NT2/D1 (cell line): ENCODE measurements around the gene TMIE.

Experiments
- DNase-seq: peaks from one replicate; pipeline ENCODE4 v3.0.0-alpha.2; 2011; ENCODE audit warnings: low read depth, low spot score
- H3K27me3 ChIP-seq: 2 replicates; pipeline ENCODE4 v1.6.0; 2011; ENCODE audit warnings: mild to moderate bottlenecking; ENCODE audit not compliant: insufficient read length, insufficient read depth
- H3K36me3 ChIP-seq: 2 replicates; pipeline ENCODE4 v1.6.1; 2011; ENCODE audit warnings: mild to moderate bottlenecking, low read length, mixed read lengths; ENCODE audit not compliant: insufficient read depth, insufficient read length
- H3K4me1 ChIP-seq: 2 replicates; pipeline ENCODE4 v1.5.1; 2011; ENCODE audit not compliant: insufficient read depth, insufficient read length
- H3K4me3 ChIP-seq: 2 replicates; pipeline ENCODE4 v1.5.1; 2011; ENCODE audit warnings: low read depth; ENCODE audit not compliant: insufficient read length
- H3K9ac ChIP-seq: 2 replicates; pipeline ENCODE4 v1.6.0; 2011; ENCODE audit warnings: low read depth; ENCODE audit not compliant: insufficient read length
- H3K9me3 ChIP-seq: 2 replicates; pipeline ENCODE4 v1.5.1; 2011; ENCODE audit warnings: mild to moderate bottlenecking, low read length; ENCODE audit not compliant: insufficient read depth
- SUZ12 ChIP-seq: IDR thresholded peaks from 2 replicates; pipeline ENCODE4 v1.6.1; 2011; ENCODE audit not compliant: insufficient read length, insufficient read depth; ENCODE audit errors: extremely low read depth
- YY1 ChIP-seq: IDR thresholded peaks from 2 replicates; pipeline ENCODE4 v1.6.1; 2011; ENCODE audit not compliant: insufficient read length, insufficient read depth
- ZNF274 ChIP-seq: IDR thresholded peaks from 2 replicates; pipeline ENCODE4 v1.6.1; 2011; ENCODE audit warnings: mild to moderate bottlenecking, low read depth, low read length

Gene TMIE

DNA sequence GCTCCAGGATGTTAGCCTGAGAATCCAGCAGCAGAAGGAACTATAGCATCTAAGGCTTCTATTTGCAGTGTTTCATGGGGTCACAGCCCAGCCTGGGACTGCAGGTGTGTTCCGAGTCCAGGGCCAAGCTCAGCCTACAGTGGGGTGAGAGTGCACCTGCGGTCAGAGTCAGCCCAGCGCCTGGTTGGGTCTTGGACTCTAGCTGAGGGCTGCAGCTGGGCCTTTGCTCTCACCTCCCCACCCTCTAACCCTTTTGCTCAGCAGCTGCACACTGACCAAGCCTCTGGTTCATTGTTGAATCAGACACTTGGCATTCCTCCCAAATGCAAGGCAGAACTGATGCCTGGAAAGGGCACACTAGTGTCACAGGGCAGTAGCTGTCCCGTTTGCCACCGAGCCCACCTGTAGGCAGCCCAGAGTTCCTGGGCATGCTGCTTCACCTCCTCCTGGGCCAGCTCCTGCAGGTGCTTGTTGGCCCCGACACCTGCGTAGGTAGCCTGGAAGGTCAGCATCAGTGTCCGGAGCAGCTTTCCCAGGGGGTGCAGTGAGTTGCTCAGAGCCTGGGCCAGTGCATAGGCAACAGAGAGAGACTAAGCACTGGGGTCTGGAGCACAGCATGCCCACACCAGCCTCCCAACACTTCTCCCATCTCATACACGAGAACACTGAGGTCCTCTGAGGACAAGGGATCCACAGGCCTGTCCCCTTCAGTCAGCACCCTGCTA lies 25.2 kb upstream of the TMIE start:
- H3K4me1 ChIP-seq: peaks cover 17% of the 10 kb centered on the region
- TF ChIP-seq YY1: no peak
- no peak for TF ChIP-seq SUZ12
- TF ChIP-seq ZNF274: no peak
- no peaks in the 10 kb centered on the region for H3K9me3 ChIP-seq
- peaks cover 13% of the 10 kb centered on the region for H3K36me3 ChIP-seq
- DNase-seq: no peak
- no peaks in the 10 kb centered on the region for H3K27me3 ChIP-seq
- no peak overlapping the region for H3K9ac ChIP-seq
- H3K4me3 ChIP-seq: no peak overlapping the region

- Histone ChIP-seq H3K36me3 (peaks cover 17% of the 10 kb centered on the region), H3K27me3 (no peaks in the 10 kb centered on the region), H3K9ac (peak overlapping the region; percentile 17), H3K4me1 (peaks cover 24% of the 10 kb centered on the region), H3K9me3 (no peaks in the 10 kb centered on the region), H3K4me3 (no peak overlapping the region)
- TF ChIP-seq ZNF274 (no peak), YY1 (no peak), SUZ12 (no peak)
- no peak for DNase-seq
These were observed 24.4 kb upstream of the TMIE start for GRCh38 chr3:46676601-46677410.

DNA sequence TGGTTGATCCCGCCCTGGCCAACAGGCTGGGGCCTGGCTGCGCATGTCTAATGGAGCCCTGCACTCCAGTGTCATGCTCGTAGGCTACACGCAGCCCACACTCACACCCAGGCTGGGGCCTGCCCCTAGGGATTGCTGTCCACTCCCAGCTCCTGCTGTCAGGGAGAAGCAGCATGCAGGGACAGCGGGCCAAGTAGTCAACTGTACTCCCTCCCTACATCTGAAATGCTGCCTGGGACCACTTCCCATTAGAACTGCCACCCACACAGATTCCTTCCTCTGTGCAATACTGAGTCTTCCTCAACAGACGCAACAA lies 23.8 kb upstream of the TMIE start:
- no peaks in the 10 kb centered on the region for H3K9me3 ChIP-seq
- H3K4me1 ChIP-seq: peaks cover 24% of the 10 kb centered on the region
- no peak overlapping the region for H3K4me3 ChIP-seq
- no peak for DNase-seq
- H3K27me3 ChIP-seq: no peaks in the 10 kb centered on the region
- no peak overlapping the region for H3K9ac ChIP-seq
- peaks cover 17% of the 10 kb centered on the region for H3K36me3 ChIP-seq
- no peak for TF ChIP-seq SUZ12
- no peak for TF ChIP-seq ZNF274
- no peak for TF ChIP-seq YY1

- no peaks in the 10 kb centered on the region for H3K9me3 ChIP-seq
- no peak for DNase-seq
- TF ChIP-seq SUZ12 (no peak), ZNF274 (no peak), YY1 (no peak)
- H3K27me3 ChIP-seq: no peaks in the 10 kb centered on the region
- peaks cover 20% of the 10 kb centered on the region for H3K36me3 ChIP-seq
- no peak overlapping the region for H3K9ac ChIP-seq
- H3K4me3 ChIP-seq: no peak overlapping the region
- peaks cover 21% of the 10 kb centered on the region for H3K4me1 ChIP-seq
These were observed 22.9 kb upstream of the TMIE start for GRCh38 chr3:46678280-46678679.

DNA sequence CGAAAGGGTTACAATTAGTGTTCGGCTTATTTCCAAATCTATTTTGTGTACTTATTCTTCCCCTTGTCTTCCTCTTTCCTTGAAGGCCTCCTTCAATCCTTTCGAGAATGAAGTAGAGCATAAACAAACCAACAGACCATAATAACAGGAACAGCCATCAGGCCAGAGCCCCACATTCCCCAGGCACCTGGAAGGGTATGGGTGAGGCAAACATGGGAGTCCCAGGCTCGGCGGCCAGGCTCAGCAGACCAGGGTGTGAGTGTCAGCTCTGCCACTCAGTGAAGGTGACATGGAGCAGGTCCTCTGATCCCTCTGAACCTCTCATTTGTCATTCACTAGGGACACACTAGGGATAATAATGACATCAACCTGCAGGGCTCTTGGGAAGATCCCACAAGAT lies 21.5 kb upstream of the TMIE start:
- Histone ChIP-seq H3K4me1 (peaks cover 15% of the 10 kb centered on the region), H3K9ac (no peak overlapping the region), H3K9me3 (no peaks in the 10 kb centered on the region), H3K27me3 (no peaks in the 10 kb centered on the region), H3K4me3 (no peak overlapping the region), H3K36me3 (peaks cover 12% of the 10 kb centered on the region)
- TF ChIP-seq SUZ12 (no peak), ZNF274 (no peak), YY1 (no peak)
- no peak for DNase-seq

GRCh38 chr3:46680298-46680826 lies 20.8 kb upstream of the TMIE start:
- H3K36me3 ChIP-seq: peaks cover 12% of the 10 kb centered on the region
- TF ChIP-seq ZNF274 (no peak), SUZ12 (no peak), YY1 (no peak)
- H3K4me1 ChIP-seq: peaks cover 15% of the 10 kb centered on the region
- H3K27me3 ChIP-seq: no peaks in the 10 kb centered on the region
- DNase-seq: no peak
- H3K9ac ChIP-seq: no peak overlapping the region
- H3K9me3 ChIP-seq: no peaks in the 10 kb centered on the region
- no peak overlapping the region for H3K4me3 ChIP-seq

DNA sequence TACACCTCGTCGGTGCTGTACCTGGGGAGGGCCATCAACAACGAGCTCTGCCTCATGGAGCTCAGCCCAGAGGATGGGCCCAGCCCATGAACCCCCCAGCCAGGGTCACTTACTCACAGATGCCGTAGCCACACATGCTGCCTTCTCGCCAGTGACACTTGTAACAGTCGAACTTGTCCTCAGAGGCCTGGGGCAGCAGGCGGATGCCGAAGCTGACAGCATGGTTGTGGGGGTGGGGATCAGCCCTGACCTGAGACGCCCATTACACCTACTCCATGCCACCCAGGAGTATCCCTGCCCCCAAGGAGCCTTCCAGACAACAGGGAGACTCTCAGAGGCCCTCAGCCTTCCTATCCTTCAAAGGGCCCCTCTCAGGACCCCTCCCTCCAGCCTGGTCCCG lies 19.8 kb upstream of the TMIE start:
- H3K9ac ChIP-seq: peak overlapping the region; percentile 25
- TF ChIP-seq YY1: no peak
- no peak for TF ChIP-seq ZNF274
- no peak for TF ChIP-seq SUZ12
- no peak for DNase-seq
- H3K36me3 ChIP-seq: peaks cover 6% of the 10 kb centered on the region
- peaks cover 15% of the 10 kb centered on the region for H3K4me1 ChIP-seq
- H3K27me3 ChIP-seq: no peaks in the 10 kb centered on the region
- H3K4me3 ChIP-seq: no peak overlapping the region
- no peaks in the 10 kb centered on the region for H3K9me3 ChIP-seq
